Left lung (tissue), 10 donors: ENCODE data around the gene ZNF667. TPM values are rescaled to one million over a fixed set of nuclear protein-coding genes. Genes with fewer than 3 reads are reported as not detected.
A peak's percentile ranks its signal among the peaks of the same experiment; 100 is the strongest.

ENCODE experiments used
- ATAC-seq: fragments of 200-7000 bp; cut with Tn5 transposase; one replicate; pipeline ENCODE4 v1.9.1; 2020; ENCODE audit warnings: moderate library complexity
- DNase-seq, 4 donors: peaks; one replicate each; pipeline ENCODE4 v3.0.0-alpha.2; 2013 to 2020
- H3K27ac ChIP-seq, 2 donors: fragments of 200-600 bp; sonication (generic) in 1 of 2; one replicate each; pipeline versions ENCODE4 v1.5.0 to v1.8.0; 2020 to 2021
- H3K27me3 ChIP-seq, 2 donors: fragments of 200-600 bp; sonication (generic) in 1 of 2; one replicate each; pipeline versions ENCODE4 v1.5.0 to v1.8.0; 2020 to 2021
- H3K36me3 ChIP-seq, 2 donors: fragments of 200-600 bp; sonication (generic) in 1 of 2; one replicate each; pipeline versions ENCODE4 v1.5.0 to v1.8.0; 2020 to 2021
- H3K4me1 ChIP-seq, 2 donors: fragments of 200-600 bp; one replicate each; pipeline ENCODE4 v1.8.0; 2021
- H3K4me3 ChIP-seq, 2 donors: fragments of 200-600 bp; sonication (generic) in 1 of 2; one replicate each; pipeline versions ENCODE4 v1.5.0 to v1.8.0; 2020 to 2021; ENCODE audit warnings: mild to moderate bottlenecking in 1 of 2
- H3K9me3 ChIP-seq, 2 donors: fragments of 200-600 bp; sonication (generic) in 1 of 2; one replicate each; pipeline versions ENCODE4 v1.5.0 to v1.8.0; 2020 to 2021
- CTCF ChIP-seq, 2 donors: fragments of 200-600 bp; sonication (generic) in 1 of 2; IDR thresholded peaks; one replicate each; pipeline versions ENCODE4 v1.5.0 to v1.8.0; 2021; ENCODE audit warnings: antibody characterized with exemption in 2 of 2
- intact Hi-C, 2 donors: fragments of 100-400 bp; cut with DNase I; formaldehyde crosslinking; loops; one replicate each; pipeline versions ENCODE4 v1.11.2 to v1.14.2; 2022
- polyA plus RNA-seq, 6 donors: library from polyadenylated mRNA; unstranded; fragments of 120-200 nt; gene quantifications; one replicate each; pipeline ENCODE4 v1.2.1, GENCODE V29; 2013; ENCODE audit not compliant: insufficient read length in 6 of 6
- total RNA-seq, 2 donors: library from RNA; stranded (reverse); fragmentation: NEBNext Ultra II Directional; extraction: Animal tissue kit (Norgen Biotek cat#: 25700); gene quantifications; one replicate each; pipeline ENCODE4 v1.2.1, GENCODE V29; 2021
- donor health status: DM: no; HTN: yes; CAD: no.
- donor health status: DM: no; HTN: no; CAD: no.

The ZNF667 gene
- total and polyA plus RNA-seq, 8 donors: 2.7 to 21.5 (median 18.0) TPM

GRCh38 chr19:56441206-56441792 lies 35.8 kb downstream of the ZNF667 start:
- no peak overlapping the region for H3K27ac ChIP-seq
- H3K36me3 ChIP-seq: peaks cover 0 to 26% of the 10 kb centered on the region in 2 donors
- no peaks in the 10 kb centered on the region for H3K27me3 ChIP-seq
- intact Hi-C loops: no loop called here
- H3K4me1 ChIP-seq: no peaks in the 10 kb centered on the region
- no peak for TF ChIP-seq CTCF (IDR thresholded peaks at IDR 0.05)
- H3K9me3 ChIP-seq: peaks cover 9 to 85% of the 10 kb centered on the region in 2 donors
- DNase-seq (no peak), ATAC-seq (no peak)
- no peak overlapping the region for H3K4me3 ChIP-seq

DNA sequence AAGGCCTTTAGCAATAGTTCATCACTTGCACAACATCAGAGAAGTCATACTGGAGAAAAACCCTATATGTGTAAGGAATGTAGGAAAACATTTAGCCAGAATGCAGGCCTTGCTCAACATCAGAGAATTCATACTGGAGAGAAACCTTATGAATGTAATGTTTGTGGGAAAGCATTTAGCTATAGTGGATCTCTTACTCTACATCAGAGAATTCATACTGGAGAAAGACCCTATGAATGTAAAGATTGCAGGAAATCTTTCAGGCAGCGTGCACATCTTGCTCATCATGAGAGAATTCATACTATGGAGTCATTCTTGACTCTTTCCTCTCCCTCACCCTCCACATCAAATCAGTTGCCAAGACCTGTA lies 53.2 kb downstream of the ZNF667 start:
- H3K4me1 ChIP-seq: no peaks in the 10 kb centered on the region
- no peak overlapping the region for H3K4me3 ChIP-seq
- intact Hi-C loops: no loop called here
- H3K36me3 ChIP-seq: peaks cover 0 to 57% of the 10 kb centered on the region in 2 donors
- peaks cover 43 to 100% of the 10 kb centered on the region in 2 donors for H3K9me3 ChIP-seq
- ATAC-seq (no peak), DNase-seq (no peak)
- no peaks in the 10 kb centered on the region for H3K27me3 ChIP-seq
- H3K27ac ChIP-seq: no peak overlapping the region
- TF ChIP-seq CTCF (IDR thresholded peaks at IDR 0.05): no peak

DNA sequence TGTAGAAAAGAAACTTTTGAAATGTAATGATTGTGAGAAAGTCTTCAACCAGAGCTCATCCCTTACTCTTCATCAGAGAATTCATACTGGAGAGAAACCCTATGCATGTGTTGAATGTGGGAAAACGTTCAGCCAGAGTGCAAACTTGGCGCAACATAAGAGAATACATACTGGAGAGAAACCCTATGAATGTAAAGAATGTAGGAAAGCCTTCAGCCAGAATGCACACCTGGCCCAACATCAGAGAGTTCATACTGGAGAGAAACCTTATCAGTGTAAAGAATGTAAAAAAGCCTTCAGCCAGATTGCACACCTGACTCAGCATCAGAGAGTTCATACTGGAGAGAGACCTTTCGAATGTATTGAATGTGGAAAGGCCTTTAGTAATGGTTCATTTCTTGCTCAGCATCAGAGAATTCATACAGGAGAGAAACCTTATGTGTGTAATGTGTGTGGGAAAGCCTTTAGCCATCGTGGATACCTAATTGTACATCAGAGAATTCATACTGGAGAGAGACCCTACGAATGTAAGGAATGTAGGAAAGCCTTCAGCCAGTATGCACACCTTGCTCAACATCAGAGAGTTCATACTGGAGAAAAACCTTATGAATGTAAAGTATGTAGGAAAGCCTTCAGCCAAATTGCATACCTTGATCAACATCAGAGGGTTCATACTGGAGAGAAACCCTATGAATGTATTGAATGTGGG lies 53.7 kb downstream of the ZNF667 start:
- no peak for ATAC-seq
- peaks cover 48 to 100% of the 10 kb centered on the region in 2 donors for H3K9me3 ChIP-seq
- TF ChIP-seq CTCF (IDR thresholded peaks at IDR 0.05): no peak

GRCh38 chr19:56405062-56405461 lies 72.1 kb downstream of the ZNF667 start:
- H3K36me3 ChIP-seq: peaks cover 5 to 39% of the 10 kb centered on the region in 2 donors
- ATAC-seq: no peak
- H3K27ac ChIP-seq: no peak overlapping the region
- no peak for TF ChIP-seq CTCF (IDR thresholded peaks at IDR 0.05)
- H3K9me3 ChIP-seq: peaks cover 0 to 71% of the 10 kb centered on the region in 2 donors
- DNase-seq: no peak
- peak overlapping the region in 1 of 2 donors; percentile 65 for H3K4me3 ChIP-seq
- H3K4me1 ChIP-seq: peaks cover 4 to 14% of the 10 kb centered on the region in 2 donors
- no peaks in the 10 kb centered on the region for H3K27me3 ChIP-seq
- intact Hi-C loops: no loop called here

More for the DNA sequence above, 53.7 kb downstream of the ZNF667 start:
- Histone ChIP-seq H3K27ac (no peak overlapping the region), H3K36me3 (peaks cover 0 to 63% of the 10 kb centered on the region in 2 donors), H3K4me1 (no peaks in the 10 kb centered on the region), H3K27me3 (no peaks in the 10 kb centered on the region), H3K4me3 (no peak overlapping the region)
- no peak for DNase-seq
- intact Hi-C loops: no loop called here

DNA sequence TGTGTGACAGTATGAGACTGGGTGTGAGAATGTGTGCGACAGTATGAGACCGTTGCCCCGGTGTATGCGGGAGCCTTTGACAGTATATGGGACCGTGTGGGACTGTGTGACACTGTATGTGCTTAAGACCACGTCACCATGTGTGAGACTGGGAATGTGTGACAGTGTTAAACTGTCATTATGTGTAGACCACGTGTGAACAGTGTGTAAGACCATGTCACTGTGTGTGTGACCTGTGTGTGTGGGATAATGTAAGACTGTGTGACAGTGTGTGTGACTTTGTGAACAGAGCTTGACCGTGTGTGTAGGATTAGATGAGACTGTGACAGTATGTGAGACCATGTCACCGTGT lies 72.5 kb downstream of the ZNF667 start:
- TF ChIP-seq CTCF (IDR thresholded peaks at IDR 0.05): no peak
- Histone ChIP-seq H3K4me1 (peaks cover 4 to 14% of the 10 kb centered on the region in 2 donors), H3K27ac (peak overlapping the region in 1 of 2 donors; percentile 91), H3K9me3 (peaks cover 0 to 71% of the 10 kb centered on the region in 2 donors), H3K27me3 (no peaks in the 10 kb centered on the region), H3K36me3 (peaks cover 5 to 35% of the 10 kb centered on the region in 2 donors), H3K4me3 (peak overlapping the region; percentile 62 to 65)
- ATAC-seq (no peak), DNase-seq (peak in 1 of 4 donors; percentile 7)
- intact Hi-C loops: no loop called here
